Mesenteric fat pad (tissue), 1 donor: ENCODE results near the gene FRMD4A. TPM values are rescaled to one million over a fixed set of nuclear protein-coding genes. Genes with fewer than 3 reads are reported as not detected.

Experiments used
- DNase-seq: peaks from one replicate; pipeline ENCODE4 v3.0.0-alpha.2; 2020; ENCODE audit warnings: low spot score
- long read RNA-seq: library from polyadenylated mRNA; unstranded; transcript quantifications from one replicate; pipeline ENCODE4 v2.0.0, GENCODE V29; 2020
- total RNA-seq: library from RNA; stranded (reverse); fragmentation: NEBNext Ultra II Directional; extraction: Animal tissue kit (Norgen Biotek cat#: 25700); gene quantifications from one replicate; pipeline ENCODE4 v1.2.1, GENCODE V29; 2021
- donor health status: DM: yes; HTN: yes; CAD: no.

FRMD4A gene
- 188 TPM for total RNA-seq
- long read RNA-seq, transcript FRMD4A-209 (3 exons, 1,287 nt), result major isoform, 15 of 213 reads
- long read RNA-seq, partial matches to known transcripts, result 41 of 213 reads
- long read RNA-seq, other reads (novel, unspliced or antisense), result 156 of 213 reads

DNA sequence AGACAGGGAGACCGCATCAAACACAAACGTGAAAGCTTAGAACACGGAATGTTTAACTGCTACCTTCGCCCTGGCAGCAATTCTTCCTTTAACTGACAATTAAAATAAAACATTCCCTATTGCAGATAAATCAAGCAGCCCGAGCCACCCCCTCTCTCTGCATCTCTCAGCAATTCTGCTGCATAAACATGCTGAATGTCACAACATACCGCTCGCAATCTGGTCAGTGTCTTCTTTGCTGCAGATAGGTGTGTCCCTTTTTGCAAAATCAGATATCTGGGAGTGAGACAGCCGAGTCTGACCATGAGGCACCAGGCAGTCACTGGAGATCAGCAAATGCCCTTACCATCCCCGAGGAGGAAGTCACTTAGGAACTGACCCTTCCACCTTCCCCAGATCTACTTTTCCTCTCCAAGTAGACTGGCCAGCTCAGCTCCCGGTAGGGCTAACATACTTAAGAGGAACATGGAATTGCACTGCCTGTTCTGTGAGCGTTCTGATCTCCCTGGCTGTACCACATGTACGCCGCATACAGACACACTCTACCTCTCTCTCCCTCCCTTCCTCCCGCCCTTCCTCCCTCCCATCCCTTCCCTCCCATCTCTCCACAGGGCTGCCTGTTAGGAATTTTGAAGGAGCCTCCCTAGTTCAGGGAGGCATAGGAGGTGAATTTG is at the start of gene FRMD4A:
Gene FRMD4A (minus strand): TSS at position 537 of the 674 bp plus-strand sequence.
- DNase-seq, result no peak

- no peak for DNase-seq
Measured at GRCh38 chr10:14379556-14380280, 49.0 kb upstream of the FRMD4A start.

- DNase-seq, result no peak
Measured at GRCh38 chr10:14378387-14378960, 47.8 kb upstream of the FRMD4A start.

DNA sequence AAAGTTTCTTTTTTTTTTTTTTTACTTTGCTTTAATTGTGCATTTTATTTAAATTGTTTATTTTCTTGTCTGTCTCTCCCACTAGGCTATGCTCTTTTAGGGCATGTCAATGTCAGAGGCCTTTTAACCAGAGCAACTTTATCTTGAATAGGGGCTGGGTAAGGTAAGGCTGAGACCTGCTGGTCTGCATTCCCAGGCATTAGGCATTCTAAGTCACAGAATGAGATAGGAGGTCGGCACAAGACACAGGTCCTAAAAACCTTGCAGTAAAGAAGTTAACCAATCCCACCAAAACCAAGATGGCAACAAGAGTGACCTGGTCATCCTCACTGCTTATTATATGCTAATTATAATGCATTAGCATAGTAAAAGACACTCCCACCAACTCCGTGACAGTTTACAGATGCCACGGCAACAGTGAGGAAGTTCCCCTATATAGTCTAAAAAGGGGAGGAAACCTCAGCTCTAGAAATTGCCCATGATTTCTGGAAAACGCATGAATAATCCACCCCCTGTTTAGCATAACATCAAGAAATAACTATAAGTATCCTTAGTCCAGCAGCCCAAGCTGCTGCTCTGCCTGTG is 47.0 kb upstream of the FRMD4A start:
- DNase-seq, result no peak

DNA sequence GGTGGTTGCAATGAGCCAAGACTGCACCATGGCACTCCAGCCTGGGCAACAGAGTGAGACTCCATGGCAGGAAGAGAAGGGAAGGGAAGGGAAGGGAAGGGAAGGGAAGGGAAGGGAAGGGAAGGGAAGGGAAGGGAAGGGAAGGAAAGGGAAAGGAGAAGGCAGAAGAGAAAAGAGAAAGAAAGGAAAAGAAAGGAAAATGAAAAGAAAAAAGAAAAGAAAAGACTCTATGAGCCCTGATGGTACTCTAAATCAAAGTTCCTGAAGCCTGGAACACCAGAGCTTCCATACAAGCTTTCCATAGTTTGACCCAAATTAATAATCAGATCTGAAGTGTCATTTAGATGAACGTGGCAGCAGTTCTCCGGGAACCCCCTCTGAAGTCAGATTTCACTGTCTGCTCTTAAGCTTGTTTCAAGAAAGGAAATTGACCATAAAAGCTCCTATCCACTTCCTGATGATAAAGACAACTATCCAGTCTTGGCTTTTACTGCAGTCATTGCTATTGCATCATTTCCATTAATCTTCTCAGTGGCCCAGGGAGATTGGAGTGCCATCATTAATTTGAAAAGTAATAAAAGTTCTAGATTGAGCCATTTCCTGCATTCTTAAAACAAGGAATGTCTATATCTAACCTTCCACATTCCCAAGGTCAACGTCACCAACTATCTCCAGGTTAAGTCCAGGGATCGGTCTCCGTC is 44.2 kb upstream of the FRMD4A start:
- no peak for DNase-seq

DNA sequence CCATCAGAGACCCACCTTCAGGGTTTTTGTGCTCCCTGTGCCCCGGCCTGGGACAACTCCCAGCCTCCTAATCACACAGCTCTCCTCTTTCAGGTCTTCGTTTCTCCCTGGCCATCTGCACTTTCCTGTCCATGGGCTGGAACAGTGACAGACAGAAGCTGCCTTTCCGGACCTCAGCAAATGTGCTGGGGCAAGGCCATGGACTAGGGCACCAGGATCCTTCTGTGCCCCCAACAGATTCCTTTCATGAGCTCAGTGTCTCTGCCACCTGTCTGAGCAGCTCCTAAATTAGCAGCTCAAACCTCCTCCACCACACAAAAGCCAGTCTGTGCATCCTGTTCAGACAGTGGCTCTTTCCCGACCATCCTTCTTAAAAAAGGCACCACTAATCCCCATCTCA is 41.9 kb upstream of the FRMD4A start:
- DNase-seq, result no peak

DNA sequence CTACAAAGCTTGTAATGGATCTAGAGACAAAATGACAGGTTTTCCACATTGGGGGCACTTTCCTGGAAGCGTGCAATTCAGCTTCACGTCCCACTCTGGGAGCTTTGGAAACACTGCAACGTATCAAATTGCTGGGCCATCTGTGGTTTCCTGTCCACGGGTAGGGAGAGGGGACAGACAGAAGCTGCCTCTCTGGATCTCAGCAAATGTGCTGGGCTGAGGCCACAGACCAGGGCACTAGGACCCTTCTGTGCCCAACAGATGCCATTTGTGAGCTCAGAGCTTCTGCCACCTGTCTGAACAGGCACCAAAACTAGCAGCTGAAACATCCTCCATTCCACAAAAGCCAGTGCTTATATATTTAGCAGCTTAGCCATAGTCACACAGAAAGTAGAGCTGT is 40.9 kb upstream of the FRMD4A start:
- DNase-seq, result no peak

DNA sequence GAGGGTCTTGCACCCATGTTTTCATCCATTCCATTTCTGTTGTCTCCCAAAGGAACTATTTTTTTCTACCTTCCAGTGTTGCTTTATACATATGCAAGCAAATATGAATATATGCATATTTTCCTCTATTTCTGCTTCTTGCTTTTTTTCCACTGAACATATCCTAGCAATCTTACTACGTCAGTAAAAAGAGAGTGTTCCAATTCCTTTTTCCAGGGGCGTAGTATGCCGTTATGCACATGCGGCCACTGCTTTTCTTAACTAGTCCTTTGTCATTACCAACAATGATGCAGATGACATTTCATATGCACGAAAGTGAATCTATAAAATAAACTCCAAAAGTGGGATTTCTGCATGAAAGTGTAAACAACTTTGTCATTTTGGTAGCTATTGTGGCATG is 40.2 kb upstream of the FRMD4A start:
- no peak for DNase-seq

- DNase-seq, result no peak
Measured at GRCh38 chr10:14369906-14370305, 39.2 kb upstream of the FRMD4A start.

GRCh38 chr10:14366760-14367159 is 36.0 kb upstream of the FRMD4A start:
- no peak for DNase-seq

- DNase-seq, result no peak
Measured at GRCh38 chr10:14365266-14365665, 34.5 kb upstream of the FRMD4A start.

GRCh38 chr10:14362104-14362503 is 31.4 kb upstream of the FRMD4A start:
- no peak for DNase-seq

DNA sequence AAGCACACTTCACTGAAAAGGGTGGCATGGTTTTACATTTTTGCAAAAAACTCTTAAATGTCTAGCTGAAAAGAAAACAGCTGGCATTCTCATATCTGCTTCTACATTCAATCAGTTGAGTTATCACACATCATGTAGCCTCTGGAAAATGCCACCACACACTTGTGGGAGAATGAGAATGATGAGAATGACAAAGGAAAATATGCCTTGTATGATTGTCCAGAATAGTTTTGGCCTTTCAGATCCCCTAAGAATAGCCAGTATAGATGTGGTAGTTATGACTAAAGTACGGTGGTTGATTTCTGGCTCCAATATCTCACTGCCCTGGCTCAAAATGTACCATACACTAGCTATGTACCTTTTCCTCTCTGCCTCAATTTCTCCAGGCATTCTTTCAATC is 30.2 kb upstream of the FRMD4A start:
- DNase-seq, result no peak

DNA sequence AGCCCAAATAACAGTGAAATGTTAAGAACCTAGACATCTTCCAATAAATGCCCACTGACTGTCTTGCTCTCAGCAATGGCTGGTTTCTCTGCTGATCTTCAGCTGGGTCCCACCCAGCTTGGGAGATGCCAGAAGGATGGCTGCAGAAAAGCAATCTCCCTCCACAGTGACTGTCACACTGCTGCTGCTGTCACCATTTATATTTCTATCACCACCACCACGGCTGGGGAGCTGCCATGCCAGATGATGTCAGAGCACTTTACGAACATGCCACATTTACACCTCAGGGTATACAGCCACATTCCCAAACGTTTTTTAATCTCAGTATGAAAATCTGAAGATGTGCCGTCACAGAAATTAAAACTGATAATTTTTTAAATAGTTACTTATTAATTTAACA is 29.8 kb upstream of the FRMD4A start:
- DNase-seq, result no peak

DNA sequence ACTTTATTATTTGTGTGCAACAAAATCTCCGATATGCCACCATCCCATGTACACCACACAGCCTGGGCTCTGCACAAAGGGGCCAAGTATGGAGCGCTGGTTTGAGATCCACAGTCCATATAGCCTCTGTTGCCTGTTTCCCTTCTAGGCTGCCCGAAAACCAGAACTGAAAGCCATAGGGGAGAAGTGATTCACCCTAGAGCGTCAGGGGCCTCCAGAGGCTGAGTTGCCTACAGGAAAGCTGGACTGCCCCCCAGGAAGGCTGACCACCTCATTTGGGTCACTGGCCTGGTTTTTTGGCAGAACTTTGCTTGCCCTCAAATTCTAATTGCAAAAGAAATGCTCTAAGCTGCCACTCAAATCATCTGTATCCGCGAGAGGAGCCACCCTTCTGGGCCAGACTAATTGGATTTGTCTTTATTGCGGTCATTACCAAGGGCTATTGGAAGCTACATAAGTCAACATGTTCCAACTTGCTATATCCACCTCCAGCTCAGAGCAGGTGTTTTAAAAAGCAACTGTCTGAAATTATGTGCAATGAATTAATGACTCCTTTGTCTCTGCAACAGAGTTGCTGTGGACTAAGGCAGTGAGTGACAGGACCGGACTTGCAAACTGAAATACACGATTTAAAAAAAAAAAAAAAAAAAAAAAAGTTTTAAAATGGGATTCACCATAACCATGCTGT is 28.3 kb upstream of the FRMD4A start:
- DNase-seq, result no peak

GRCh38 chr10:14356921-14357320 is 26.2 kb upstream of the FRMD4A start:
- no peak for DNase-seq

DNA sequence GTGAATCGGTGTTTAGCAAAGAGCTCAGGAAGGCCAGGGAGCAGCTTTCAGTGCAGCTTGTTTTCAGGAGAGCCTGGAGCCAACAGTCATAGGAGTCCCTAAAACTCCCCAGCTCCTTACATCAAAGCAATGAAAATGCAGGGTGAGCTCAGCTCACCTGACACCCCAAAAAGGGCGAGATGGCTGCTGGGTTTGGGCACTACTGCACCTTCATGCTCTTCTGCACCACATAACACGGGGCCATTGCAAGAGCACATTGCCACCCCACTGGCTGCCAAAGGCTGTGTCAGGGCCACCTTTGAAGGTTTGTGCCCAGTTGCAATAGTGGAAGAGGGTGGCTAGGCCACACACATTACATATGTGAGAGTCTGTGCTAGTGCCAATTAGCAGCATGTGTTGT is 25.0 kb upstream of the FRMD4A start:
- no peak for DNase-seq

GRCh38 chr10:14353291-14353913 is 22.7 kb upstream of the FRMD4A start:
- DNase-seq, result no peak

DNA sequence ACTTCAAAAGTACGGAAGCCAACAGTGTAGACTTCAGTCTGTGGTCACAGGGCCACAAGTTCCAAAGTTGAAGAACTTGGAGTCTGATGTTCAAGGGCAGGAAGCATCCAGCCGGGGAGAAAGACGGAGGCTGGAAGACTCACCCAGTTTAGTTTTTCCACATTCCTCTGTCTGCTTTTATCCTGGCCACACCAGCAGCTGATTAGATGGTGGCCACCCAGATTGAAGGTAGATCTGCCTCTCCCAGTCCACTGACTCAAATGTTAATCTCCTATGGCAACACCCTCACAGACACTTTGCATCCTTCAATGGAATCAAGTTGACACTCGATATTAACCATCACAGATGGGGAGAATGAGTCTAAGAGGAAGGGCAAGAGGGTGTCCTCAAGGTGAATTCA is 19.3 kb upstream of the FRMD4A start:
- DNase-seq, result no peak

DNA sequence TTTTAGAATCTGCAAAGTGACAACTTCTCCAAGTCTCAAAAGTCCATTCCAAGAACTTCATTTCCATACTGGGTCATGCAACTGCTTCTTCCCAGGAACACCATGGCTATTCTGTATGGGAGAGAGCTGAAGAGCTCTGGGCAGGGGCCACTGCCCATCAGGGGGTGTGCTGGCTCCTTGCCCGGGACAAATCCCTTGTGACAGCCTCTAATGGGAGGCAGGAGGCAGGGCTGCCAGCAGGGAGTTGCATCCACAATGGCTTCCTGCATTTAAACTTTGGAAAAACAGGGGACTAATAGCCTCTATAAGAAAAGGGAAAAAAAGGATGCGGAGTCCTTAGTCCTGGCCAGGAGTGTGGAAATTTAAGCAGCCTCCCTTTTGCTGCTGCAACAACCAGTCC is 18.4 kb upstream of the FRMD4A start:
- no peak for DNase-seq
